ENCODE results near the gene DMBX1. TPM values are rescaled to one million over a fixed set of nuclear protein-coding genes. Genes with fewer than 3 reads are reported as not detected.

The DMBX1 gene
- total RNA-seq, 1 experiment from 2014 or later, result 2.3 TPM

DNA sequence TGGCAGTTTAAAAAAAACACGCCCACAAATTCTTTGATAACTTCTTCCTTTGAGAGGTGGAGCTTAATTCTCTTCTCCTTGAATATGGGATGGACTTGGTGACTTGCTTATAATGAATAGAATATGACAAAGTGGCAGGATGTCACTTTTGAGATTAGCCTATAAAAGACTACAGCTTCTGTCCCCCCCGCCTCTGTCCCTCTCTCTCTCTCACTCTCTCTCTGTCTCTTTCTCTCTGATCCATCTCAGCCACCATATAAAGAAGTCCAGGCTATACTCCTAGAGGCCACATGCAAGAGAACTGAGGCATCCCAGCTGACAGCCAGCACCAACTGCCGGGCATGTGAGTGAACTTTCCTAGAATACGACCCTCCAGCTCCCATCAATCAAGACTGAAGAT is 7.7 kb upstream of the DMBX1 start:
- H3K4ac ChIP-seq (ENCODE audit: low read depth, low read length), result no peak overlapping the region
- no peak overlapping the region for H2BK120ac ChIP-seq (ENCODE audit: low read depth, low read length, poor library complexity, severe bottlenecking)
- Mint-ChIP-seq H3K4me1 (peaks cover 32 to 50% of the 10 kb centered on the region in 2 experiments), H3K9me3 (no peaks in the 10 kb centered on the region; a peak in 1 of 5 replicates), H3K27me3 (ENCODE audit: low read depth) (peaks cover 98% of the 10 kb centered on the region), H3K27ac (no peak overlapping the region), H3K4me3 (no peak overlapping the region), H3K36me3 (ENCODE audit: insufficient read depth in 1 of 3, low read depth in 3 of 3) (no peaks in the 10 kb centered on the region)
- H3K56ac ChIP-seq (ENCODE audit: insufficient read length, low read depth, low read length), result no peak overlapping the region
- H4K5ac ChIP-seq (ENCODE audit: insufficient read length, low read depth, low read length), result no peak overlapping the region
- H3K27ac ChIP-seq (ENCODE audit: insufficient read length, low read depth, low read length), result no peak overlapping the region
- no peak overlapping the region for H2BK15ac ChIP-seq (ENCODE audit: low read depth, low read length)
- no peak overlapping the region for H2BK5ac ChIP-seq (ENCODE audit: insufficient read length, low read length)
- no peaks in the 10 kb centered on the region for H3K9me3 ChIP-seq (ENCODE audit: control insufficient read depth, low read depth, low read length)
- H3K23ac ChIP-seq (ENCODE audit: insufficient read length, low read depth, low read length), result no peak overlapping the region
- H3K79me2 ChIP-seq (ENCODE audit: insufficient read depth, low read length), result no peaks in the 10 kb centered on the region
- peaks cover 20% of the 10 kb centered on the region for H3K27me3 ChIP-seq (ENCODE audit: insufficient read depth, low read length)
- H3K18ac ChIP-seq (ENCODE audit: insufficient read length, low read depth, low read length), result no peak overlapping the region
- peaks cover 5% of the 10 kb centered on the region for H3K23me2 ChIP-seq (ENCODE audit: insufficient read length, low read depth, low read length, poor library complexity, severe bottlenecking)
- no peaks in the 10 kb centered on the region for H3K79me1 ChIP-seq (ENCODE audit: insufficient read depth, low read depth, low read length, poor library complexity, severe bottlenecking)
- H3K4me1 ChIP-seq (ENCODE audit: insufficient read depth, low read length), result peaks cover 2% of the 10 kb centered on the region; the same call in 1 of the 2 replicates
- no peak overlapping the region for H2AK5ac ChIP-seq (ENCODE audit: insufficient read length, low read length)
- no peak overlapping the region for H3K14ac ChIP-seq (ENCODE audit: insufficient read depth, low read length)
- H3K9ac ChIP-seq (ENCODE audit: extremely low read depth, insufficient read length, low read length), result no peak overlapping the region
- no CpG with 5 or more reads among the region's 4 CpGs for WGBS (ENCODE audit: extremely low coverage, insufficient read length, low lambda C conversion rate)
- no peak overlapping the region for H4K8ac ChIP-seq (replicated peaks; ENCODE audit: insufficient read length, low read depth, low read length)
- no peak overlapping the region for H3K4me2 ChIP-seq (ENCODE audit: insufficient read depth, insufficient read length, low read length)
- H4K91ac ChIP-seq (ENCODE audit: insufficient read length, low read depth, low read length), result no peak overlapping the region
- H2BK20ac ChIP-seq (ENCODE audit: low read depth, low read length, poor library complexity, severe bottlenecking), result no peak overlapping the region
- no peak overlapping the region for H2AFZ ChIP-seq (ENCODE audit: low read length)
- H3T11ph ChIP-seq (ENCODE audit: low read length), result no peak overlapping the region
- H2BK12ac ChIP-seq (ENCODE audit: insufficient read length, low read depth, low read length), result no peak overlapping the region
- H4K20me1 ChIP-seq (ENCODE audit: control insufficient read depth, insufficient read depth, insufficient read length), result no peaks in the 10 kb centered on the region
- TF ChIP-seq CTCF (conservative IDR thresholded peaks at IDR 0.05), result no peak
- no peak for DNase-seq
